GM19397 (cell line): Measurements from ENCODE around the gene RPUSD2.

Experiments used
- ATAC-seq: cut with Tn5 transposase; IDR thresholded peaks from one replicate; pipeline ENCODE4 v1.9.1; 2021; ENCODE audit warnings: mild to moderate bottlenecking, moderate library complexity; ENCODE audit not compliant: unreplicated experiment

Gene RPUSD2, protein sequence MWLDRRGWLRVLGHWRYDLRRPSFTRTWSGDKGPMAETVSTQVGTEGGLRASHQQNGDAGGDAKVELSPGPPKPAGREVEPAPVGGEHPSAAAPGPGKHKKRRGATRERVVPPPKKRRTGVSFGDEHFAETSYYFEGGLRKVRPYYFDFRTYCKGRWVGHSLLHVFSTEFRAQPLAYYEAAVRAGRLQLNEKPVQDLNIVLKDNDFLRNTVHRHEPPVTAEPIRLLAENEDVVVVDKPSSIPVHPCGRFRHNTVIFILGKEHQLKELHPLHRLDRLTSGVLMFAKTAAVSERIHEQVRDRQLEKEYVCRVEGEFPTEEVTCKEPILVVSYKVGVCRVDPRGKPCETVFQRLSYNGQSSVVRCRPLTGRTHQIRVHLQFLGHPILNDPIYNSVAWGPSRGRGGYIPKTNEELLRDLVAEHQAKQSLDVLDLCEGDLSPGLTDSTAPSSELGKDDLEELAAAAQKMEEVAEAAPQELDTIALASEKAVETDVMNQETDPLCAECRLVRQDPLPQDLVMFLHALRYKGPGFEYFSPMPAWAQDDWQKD

GRCh38 chr15:40569129-40569953 is at the start of gene RPUSD2:
TSS of gene RPUSD2 (plus strand) at chr15:40569299. CDS start at chr15:40569338, 39 bp downstream.
- peak; percentile 58 for ATAC-seq

DNA sequence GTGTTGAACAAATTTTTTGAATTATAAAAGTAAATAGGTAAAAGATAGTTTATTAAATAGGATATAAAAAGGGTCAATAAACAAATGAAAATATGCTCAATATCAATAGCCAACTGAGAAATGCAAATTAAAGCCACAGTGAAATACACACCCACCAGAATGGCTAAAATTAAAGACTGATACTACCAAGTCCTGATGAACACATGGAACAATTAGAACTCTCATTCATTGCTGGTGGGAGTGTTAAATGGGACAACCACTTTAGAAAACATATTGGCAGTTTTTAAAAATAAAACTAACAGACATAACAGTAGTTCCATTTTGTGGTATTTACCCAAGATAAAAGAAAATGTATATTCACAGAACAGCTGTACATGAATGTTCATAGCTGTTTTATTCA is 45.5 kb upstream of the RPUSD2 start:
- no peak for ATAC-seq

DNA sequence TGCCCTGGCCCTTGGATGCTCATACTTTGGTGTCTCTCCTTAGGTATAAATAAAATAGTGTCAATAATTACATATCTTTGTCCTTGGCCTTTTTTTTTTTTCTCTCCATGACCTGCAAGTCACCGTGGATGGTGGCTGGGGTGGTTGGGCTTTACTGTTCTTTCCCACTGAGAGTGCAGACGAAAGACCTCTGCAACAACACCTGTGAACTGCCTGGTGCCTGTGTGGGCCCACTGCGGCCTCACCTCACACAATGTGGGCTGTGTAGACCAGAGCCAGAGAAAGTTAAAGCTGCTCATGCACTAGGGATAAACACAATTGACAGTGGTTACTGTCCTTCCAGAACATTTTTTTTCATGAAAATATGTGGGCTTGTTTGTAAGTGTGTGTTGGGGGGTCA is 43.2 kb upstream of the RPUSD2 start:
- no peak for ATAC-seq

- ATAC-seq, result no peak
Observed at GRCh38 chr15:40528801-40529200, 40.3 kb upstream of the RPUSD2 start.

- no peak for ATAC-seq
Observed at GRCh38 chr15:40533763-40534364, 35.2 kb upstream of the RPUSD2 start.

DNA sequence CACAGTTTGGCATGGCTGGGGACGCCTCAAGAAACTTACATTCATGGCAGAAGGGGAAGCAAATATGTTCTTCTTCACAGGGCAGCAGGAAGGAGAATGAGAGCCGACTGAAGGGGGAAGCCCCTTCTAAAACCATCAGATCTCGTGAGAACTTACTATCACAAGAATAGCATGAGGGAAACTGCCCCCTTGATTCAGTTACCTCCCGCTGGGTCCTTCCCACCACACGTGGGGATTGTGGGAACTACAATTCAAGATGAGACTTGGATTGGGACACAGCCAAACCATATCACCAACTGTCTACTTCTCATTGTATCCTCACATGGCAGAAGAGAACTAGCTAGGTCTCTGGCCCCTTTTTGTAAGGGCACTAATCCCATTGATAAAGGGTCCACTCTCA is 34.7 kb upstream of the RPUSD2 start:
- ATAC-seq, result no peak

GRCh38 chr15:40536501-40536900 is 32.6 kb upstream of the RPUSD2 start:
- ATAC-seq, result no peak

DNA sequence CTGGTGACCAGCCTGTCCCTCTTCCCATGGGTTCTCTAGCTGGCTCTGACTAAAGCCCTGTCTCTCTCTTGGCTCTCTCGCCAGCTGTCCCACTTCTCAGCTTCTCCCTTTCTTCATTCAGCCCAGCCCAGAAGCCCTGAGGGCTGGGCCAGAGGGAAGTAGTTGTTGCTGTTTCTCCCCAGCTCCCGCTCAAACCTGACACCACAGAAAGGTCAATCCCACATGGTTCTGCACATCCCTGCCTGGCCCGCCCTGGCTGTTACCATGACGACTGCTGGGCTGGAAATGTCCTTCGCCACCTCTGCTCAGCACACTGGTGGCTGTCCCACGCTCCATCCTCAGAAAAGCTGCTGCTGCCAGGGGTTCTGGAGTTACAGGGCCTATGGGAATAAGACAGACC is 30.1 kb upstream of the RPUSD2 start:
- ATAC-seq, result no peak

DNA sequence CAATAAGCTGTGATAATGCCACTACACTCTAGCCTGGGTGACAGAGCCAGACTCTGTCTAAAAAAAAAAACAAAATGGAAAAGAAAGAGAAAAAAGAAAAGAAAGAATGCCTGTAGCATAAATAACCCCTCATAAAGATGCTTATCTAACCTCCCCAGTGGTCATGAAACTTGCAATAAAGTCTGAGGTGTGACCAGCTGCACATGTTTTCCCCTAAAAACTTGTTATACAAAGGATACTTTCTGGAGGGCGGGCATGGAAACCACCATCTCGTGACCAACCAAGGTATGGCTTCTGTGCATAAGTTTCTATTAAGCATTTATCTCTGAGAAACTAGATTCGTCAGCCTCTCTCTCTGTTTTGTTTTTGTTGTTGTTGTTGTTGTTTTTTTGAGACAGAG is 26.0 kb upstream of the RPUSD2 start:
- ATAC-seq, result no peak

- ATAC-seq, result peak; percentile 69
Observed at GRCh38 chr15:40543631-40544294, 25.3 kb upstream of the RPUSD2 start.

DNA sequence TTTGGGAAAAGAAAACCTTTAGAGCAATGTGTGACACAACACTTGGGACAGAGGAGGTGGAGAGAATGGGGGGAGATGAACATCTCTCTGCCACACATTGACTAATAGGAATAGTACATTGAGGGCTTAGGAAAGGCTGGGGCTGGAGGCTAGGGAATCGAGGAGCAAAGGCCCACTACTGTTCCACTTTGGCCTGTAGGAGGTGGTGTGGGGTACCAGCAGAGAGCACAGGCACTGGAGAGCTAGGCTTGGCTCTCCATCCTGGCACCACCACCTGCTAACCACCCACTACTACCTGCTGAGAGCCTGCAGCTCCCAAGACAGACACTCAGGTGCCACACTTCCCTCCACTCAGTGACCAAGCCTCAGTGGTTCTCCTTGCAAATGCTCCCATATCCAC is 23.6 kb upstream of the RPUSD2 start:
- ATAC-seq, result no peak

GRCh38 chr15:40548610-40549009 is 20.5 kb upstream of the RPUSD2 start:
- ATAC-seq, result no peak

DNA sequence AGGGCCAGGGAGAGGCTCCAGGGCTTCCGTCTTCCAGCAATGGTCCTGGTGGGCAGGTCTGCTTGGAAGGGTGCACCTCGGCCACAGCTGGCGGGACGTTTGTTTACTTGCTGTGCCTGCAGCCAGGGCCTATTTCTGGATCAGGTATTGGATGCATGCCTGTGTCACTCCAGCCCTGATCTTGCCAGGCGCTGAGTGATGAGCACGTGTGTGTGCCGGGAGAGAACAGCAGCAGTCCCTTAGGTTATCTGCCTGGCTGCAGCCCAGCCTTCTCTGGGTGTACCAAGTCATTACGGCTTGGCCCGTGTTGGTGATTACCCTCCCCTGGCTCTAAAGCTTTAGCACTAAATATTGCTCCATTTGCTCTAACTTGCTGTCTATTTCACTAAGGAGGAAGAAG is 19.2 kb upstream of the RPUSD2 start:
- ATAC-seq, result peak; percentile 3

DNA sequence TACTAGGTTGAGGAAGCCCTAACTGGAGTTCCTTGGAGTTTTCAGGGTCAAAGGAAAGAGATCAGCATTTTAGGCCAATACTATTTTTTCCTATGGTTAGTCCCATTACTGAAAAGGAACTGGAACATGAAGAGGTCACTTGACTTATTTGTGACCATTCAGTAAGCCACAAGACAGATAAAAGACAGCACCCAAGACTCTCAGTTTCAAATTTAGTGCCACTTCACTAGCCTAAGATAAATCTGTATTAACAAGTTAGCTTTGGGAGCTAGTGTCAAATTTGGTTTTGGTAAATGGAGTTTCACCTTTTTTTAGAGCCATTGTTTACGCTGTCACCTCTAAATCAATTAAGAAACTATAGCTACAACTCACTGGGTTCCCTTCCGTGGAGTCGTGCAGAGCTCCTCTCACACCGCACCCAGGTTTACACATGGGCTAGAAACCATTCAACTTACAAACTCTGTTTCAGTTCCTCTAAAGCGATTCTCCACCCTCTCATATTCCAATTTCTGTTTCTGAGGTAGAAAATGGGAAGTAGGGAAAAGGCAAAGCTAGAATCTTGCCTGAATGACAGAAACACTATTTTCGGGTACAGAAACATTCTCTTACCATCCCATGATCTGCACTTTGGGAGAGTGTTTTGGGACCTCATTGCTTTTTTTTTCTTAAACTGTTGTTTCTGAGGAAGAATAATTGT is 18.6 kb upstream of the RPUSD2 start:
- peak; percentile 60 for ATAC-seq

DNA sequence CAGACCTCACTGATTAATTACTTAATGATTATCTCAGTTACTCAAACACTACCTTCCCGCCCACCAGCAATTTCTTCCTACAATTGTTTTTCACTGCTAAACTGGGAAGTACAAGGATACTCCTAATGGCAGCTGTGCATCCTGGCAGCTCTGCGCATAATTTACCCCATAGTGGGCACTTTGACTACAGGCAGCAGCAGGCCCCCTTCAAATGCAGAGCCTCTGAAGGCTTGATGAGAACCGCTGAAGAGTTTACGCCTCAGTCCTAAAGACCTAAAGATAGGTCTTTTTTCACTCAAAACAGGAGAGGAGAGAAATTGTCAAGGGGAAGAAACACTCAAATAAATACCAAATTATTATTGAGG is 15.0 kb upstream of the RPUSD2 start:
- no peak for ATAC-seq

GRCh38 chr15:40555876-40556275 is 13.2 kb upstream of the RPUSD2 start:
- ATAC-seq, result no peak

- ATAC-seq, result no peak
Observed at GRCh38 chr15:40558952-40559742, 10.0 kb upstream of the RPUSD2 start.

DNA sequence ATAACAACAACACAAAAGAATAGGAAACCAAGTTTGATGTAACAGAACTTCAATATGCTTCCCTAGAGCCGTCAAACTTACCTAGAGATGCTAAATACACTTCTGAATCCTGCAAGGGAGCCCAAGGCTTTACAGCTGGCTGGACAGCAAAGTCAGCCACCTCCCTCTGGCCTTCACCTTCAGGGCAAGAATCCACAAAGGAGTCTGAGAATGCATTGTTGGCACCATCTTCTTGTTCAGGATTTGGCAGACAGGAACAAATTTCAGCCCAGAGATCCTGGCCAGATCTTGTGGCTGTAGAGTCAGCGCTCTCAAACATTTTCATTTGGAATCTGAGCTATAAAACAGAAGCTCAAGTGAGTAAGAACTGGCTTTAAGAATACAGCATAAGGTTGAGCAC is 6.4 kb upstream of the RPUSD2 start:
- no peak for ATAC-seq

DNA sequence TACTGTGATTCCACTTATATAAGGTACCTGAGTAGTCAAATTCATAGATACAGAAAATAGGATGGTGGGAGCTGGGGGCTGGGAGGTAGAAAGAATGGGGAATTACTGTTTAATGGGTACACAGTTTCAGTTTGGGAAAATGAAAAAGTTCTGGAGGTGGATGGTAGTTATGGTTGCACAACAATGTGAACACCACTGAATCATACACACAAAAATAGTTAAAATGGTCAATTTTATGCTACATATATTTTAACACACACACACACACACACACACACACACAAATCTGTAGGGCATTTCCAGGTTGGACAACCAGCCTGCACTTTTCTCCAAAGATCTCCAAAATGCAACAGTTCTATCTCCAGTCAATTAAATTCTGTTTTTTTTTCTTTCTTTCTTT is 5.7 kb upstream of the RPUSD2 start:
- ATAC-seq, result no peak
